ENCODE results near the gene ZBTB40. TPM values are rescaled to one million over a fixed set of nuclear protein-coding genes. Genes with fewer than 3 reads are reported as not detected.
A peak's percentile ranks its signal among the peaks of the same experiment; 100 is the strongest.

ZBTB40 gene
- polyA plus RNA-seq, 1 donor, result 13.7 TPM

GRCh38 chr1:22472596-22472995 lies 20.9 kb downstream of the ZBTB40 start:
- no peak for DNase-seq

GRCh38 chr1:22473952-22474351 lies 22.3 kb downstream of the ZBTB40 start:
- DNase-seq, result no peak

- DNase-seq, result no peak
Measured at GRCh38 chr1:22476566-22476965, 24.9 kb downstream of the ZBTB40 start.

GRCh38 chr1:22483121-22483520 lies 31.5 kb downstream of the ZBTB40 start:
- DNase-seq, result no peak

- DNase-seq, result no peak
Measured at GRCh38 chr1:22484706-22485345, 33.2 kb downstream of the ZBTB40 start.

- DNase-seq, result no peak
Measured at GRCh38 chr1:22485431-22485830, 33.8 kb downstream of the ZBTB40 start.

GRCh38 chr1:22487781-22488180 lies 36.1 kb downstream of the ZBTB40 start:
- DNase-seq, result no peak

GRCh38 chr1:22488319-22488718 lies 36.7 kb downstream of the ZBTB40 start:
- no peak for DNase-seq

GRCh38 chr1:22489278-22489677 lies 37.6 kb downstream of the ZBTB40 start:
- DNase-seq, result no peak

- no peak for DNase-seq
Measured at GRCh38 chr1:22489823-22490222, 38.2 kb downstream of the ZBTB40 start.

- no peak for DNase-seq
Measured at GRCh38 chr1:22490309-22490708, 38.7 kb downstream of the ZBTB40 start.

GRCh38 chr1:22491995-22492715 lies 40.5 kb downstream of the ZBTB40 start:
- DNase-seq, result no peak

GRCh38 chr1:22494144-22494543 lies 42.5 kb downstream of the ZBTB40 start:
- no peak for DNase-seq

- no peak for DNase-seq
Measured at GRCh38 chr1:22494943-22495579, 43.4 kb downstream of the ZBTB40 start.

- DNase-seq, result no peak
Measured at GRCh38 chr1:22496536-22497160, 45.0 kb downstream of the ZBTB40 start.

GRCh38 chr1:22498463-22498862 lies 46.8 kb downstream of the ZBTB40 start:
- DNase-seq, result no peak

- DNase-seq, result no peak
Measured at GRCh38 chr1:22500058-22500457, 48.4 kb downstream of the ZBTB40 start.

GRCh38 chr1:22500471-22500870 lies 48.8 kb downstream of the ZBTB40 start:
- peak; percentile 22 for DNase-seq

GRCh38 chr1:22502202-22502601 lies 50.6 kb downstream of the ZBTB40 start:
- no peak for DNase-seq

- no peak for DNase-seq
Measured at GRCh38 chr1:22503721-22504410, 52.2 kb downstream of the ZBTB40 start.

- no peak for DNase-seq
Measured at GRCh38 chr1:22506130-22506692, 54.6 kb downstream of the ZBTB40 start.

GRCh38 chr1:22507587-22507986 lies 55.9 kb downstream of the ZBTB40 start:
- DNase-seq, result no peak
